LoVo (cell line): ENCODE measurements around the gene ACSL6.

ENCODE experiments used
- DNase-seq: peaks from one replicate; pipeline ENCODE4 v3.0.0-alpha.2; 2016; ENCODE audit warnings: low spot score

The ACSL6 gene

GRCh38 chr5:132016721-132017250 is 5.3 kb upstream of the ACSL6 start:
- DNase-seq, result no peak

- no peak for DNase-seq
Observed at GRCh38 chr5:132013711-132014110, 2.3 kb upstream of the ACSL6 start.

- DNase-seq, result no peak
Observed at GRCh38 chr5:132013006-132013689, 1.7 kb upstream of the ACSL6 start.

- DNase-seq, result no peak
Observed at GRCh38 chr5:132012371-132013005, 1.0 kb upstream of the ACSL6 start.

GRCh38 chr5:132010989-132011621 is 353 bp downstream of the ACSL6 start:
- no peak for DNase-seq

GRCh38 chr5:132010645-132010988 is 841 bp downstream of the ACSL6 start:
- DNase-seq, result no peak

GRCh38 chr5:132009706-132010405 is 1.6 kb downstream of the ACSL6 start:
- DNase-seq, result no peak

- DNase-seq, result peak; percentile 8
Observed at GRCh38 chr5:132008961-132009680, 2.3 kb downstream of the ACSL6 start.

- no peak for DNase-seq
Observed at GRCh38 chr5:132008163-132008473, 3.3 kb downstream of the ACSL6 start.

- DNase-seq, result peak; percentile 73
Observed at GRCh38 chr5:132007399-132008162, 3.9 kb downstream of the ACSL6 start.

- DNase-seq, result no peak
Observed at GRCh38 chr5:132006331-132007120, 4.9 kb downstream of the ACSL6 start.

- no peak for DNase-seq
Observed at GRCh38 chr5:132005591-132005990, 5.9 kb downstream of the ACSL6 start.

- DNase-seq, result no peak
Observed at GRCh38 chr5:132003982-132004381, 7.5 kb downstream of the ACSL6 start.

- DNase-seq, result no peak
Observed at GRCh38 chr5:132003170-132003744, 8.2 kb downstream of the ACSL6 start.

GRCh38 chr5:132002757-132003156 is 8.7 kb downstream of the ACSL6 start:
- no peak for DNase-seq

- no peak for DNase-seq
Observed at GRCh38 chr5:132001647-132002561, 9.6 kb downstream of the ACSL6 start.

GRCh38 chr5:132000677-132001453 is 10.6 kb downstream of the ACSL6 start:
- DNase-seq, result no peak

GRCh38 chr5:132000241-132000490 is 11.3 kb downstream of the ACSL6 start:
- DNase-seq, result no peak
